22Rv1 (cell line): ENCODE results near the gene FAM210A.
"Not testable (repeated sequence)": the region's sequence is repeated elsewhere in the genome, so short reads cannot be mapped to it uniquely, and the experiment has no call there.

Experiments used
- H3K27ac ChIP-seq: fragments of 450-650 bp; 2 replicates; pipeline ENCODE4 v1.5.1; 2017
- ZFX ChIP-seq: fragments of 450-650 bp; IDR thresholded peaks from 2 replicates; pipeline ENCODE4 v1.6.1; 2017; ENCODE audit warnings: antibody characterized with exemption, borderline replicate concordance
- TF ChIP-seq, protein P1 (sequence below): fragments of 450-650 bp; IDR thresholded peaks from 2 replicates; pipeline ENCODE4 v1.5.1; 2017; ENCODE audit warnings: mild to moderate bottlenecking

Gene FAM210A

DNA sequence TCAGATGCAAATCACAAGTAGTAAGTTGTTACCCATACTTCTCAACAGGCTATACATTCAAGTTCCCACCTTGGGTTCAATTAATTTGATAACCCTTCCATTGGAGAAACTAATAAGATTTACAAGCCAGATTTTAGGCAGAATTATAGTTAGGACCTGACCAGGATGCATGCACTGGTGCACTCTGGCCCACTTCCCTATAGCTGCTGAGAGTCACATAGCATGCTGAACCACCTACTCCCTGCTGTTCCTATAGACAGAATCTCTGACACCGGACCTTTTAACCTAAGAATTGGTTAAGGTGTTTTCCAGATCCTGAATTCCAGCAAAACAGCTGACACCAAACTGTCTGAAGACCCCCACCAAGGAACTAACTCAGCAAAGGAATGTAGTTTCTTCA, 26.2 kb downstream of the FAM210A start:
- TF ChIP-seq ZFX = no peak
- TF ChIP-seq, protein P1, sequence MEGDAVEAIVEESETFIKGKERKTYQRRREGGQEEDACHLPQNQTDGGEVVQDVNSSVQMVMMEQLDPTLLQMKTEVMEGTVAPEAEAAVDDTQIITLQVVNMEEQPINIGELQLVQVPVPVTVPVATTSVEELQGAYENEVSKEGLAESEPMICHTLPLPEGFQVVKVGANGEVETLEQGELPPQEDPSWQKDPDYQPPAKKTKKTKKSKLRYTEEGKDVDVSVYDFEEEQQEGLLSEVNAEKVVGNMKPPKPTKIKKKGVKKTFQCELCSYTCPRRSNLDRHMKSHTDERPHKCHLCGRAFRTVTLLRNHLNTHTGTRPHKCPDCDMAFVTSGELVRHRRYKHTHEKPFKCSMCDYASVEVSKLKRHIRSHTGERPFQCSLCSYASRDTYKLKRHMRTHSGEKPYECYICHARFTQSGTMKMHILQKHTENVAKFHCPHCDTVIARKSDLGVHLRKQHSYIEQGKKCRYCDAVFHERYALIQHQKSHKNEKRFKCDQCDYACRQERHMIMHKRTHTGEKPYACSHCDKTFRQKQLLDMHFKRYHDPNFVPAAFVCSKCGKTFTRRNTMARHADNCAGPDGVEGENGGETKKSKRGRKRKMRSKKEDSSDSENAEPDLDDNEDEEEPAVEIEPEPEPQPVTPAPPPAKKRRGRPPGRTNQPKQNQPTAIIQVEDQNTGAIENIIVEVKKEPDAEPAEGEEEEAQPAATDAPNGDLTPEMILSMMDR = no peak
- no peak overlapping the region for H3K27ac ChIP-seq

DNA sequence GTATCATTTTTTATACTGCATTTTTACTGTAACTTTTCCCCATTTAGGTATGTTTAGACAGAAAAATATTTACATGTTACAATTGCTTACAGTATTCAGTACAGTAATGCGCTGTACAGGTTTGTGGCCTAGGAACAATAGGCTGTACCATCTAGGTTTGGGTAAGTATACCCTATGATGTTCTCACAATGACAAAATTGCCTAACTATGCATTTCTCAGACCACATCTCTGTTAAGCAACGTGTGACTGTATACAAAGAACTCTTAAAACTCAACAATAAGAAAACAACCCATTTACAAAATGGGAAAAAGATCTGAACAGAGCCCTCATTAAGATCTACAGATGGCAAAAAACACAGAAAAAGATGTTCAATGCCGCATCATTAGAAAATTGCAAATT, 29.4 kb downstream of the FAM210A start:
- TF ChIP-seq, protein P1 = no peak
- TF ChIP-seq ZFX = no peak
- H3K27ac ChIP-seq = no peak overlapping the region

DNA sequence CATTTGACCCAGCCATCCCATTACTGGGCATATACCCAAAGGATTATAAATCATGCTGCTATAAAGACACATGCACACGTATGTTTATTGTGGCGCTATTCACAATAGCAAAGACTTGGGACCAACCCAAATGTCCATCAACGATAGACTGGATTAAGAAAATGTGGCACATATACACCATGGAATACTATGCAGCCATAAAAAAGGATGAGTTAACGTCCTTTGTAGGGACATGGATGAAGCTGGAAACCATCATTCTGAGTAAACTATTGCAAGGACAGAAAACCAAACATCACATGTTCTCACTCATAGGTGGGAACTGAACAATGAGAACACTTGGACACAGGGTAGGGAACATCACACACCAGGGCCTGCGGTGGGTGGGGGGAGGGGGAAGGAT, 31.0 kb downstream of the FAM210A start:
- not testable (repeated sequence) for H3K27ac ChIP-seq

DNA sequence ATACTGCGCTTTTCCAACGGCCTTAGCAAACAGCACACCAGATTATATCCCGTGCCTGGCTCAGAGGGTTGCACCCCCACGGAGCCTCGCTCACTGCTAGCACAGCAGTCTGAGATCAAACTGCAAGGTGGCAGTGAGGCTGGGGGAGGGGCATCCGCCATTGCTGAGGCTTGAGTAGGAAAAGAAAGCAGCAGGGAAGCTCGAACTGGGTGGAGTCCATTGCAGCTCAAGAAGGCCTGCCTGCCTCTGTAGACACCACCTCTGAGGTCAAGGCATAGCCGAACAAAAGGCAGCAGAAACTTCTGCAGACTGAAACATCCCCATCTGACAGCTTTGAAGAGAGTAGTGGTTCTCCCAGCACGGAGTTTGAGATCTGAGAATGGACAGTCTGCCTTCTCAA, 36.3 kb downstream of the FAM210A start:
- not testable (repeated sequence) for H3K27ac ChIP-seq

DNA sequence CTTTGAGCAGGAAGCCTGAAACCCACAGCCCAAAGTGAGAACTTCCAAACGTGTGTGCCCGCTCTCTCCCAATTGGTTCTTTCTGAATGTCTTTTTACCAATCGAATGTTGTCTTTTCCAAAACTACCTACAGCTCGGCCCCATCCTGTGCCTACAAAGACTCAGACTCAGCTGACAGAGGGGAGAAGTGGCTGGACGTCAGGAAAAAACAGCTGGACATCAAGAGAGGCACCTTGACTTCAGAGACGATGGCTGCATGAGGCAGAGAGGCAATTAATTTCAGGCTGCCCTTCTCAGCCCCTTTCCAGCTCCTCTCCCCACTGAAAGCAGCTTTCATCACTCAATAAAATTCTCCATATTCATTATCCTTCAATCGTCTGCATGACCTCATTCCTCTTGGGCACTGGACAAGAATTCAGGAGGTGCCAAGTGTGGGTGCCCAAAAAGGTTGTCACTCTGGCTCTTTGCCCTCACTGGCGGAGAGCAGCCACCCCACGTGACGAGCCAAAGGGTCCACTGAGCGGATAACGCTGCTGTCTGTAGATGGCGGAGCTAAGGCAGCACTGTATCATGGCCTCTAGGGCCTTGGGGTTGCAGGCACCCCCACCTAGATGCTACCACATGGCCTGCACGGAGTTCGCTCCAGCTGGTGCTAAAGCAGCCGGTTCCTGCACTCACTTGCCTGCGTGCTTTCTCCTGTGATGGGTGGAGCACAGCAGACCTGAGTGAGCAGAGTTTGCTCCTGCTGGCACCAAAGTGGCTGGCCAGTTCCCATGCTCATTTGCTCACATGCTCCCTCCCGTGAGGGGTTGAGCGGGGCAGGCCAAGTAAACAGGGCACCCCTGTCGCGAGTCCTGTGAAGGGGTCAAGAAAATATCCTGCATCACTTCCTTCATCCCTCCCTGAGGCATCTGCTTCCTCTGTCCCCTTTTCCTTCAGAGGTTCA, 37.9 kb downstream of the FAM210A start:
- TF ChIP-seq ZFX = no peak
- TF ChIP-seq, protein P1 = no peak
- H3K27ac ChIP-seq = no peak overlapping the region

DNA sequence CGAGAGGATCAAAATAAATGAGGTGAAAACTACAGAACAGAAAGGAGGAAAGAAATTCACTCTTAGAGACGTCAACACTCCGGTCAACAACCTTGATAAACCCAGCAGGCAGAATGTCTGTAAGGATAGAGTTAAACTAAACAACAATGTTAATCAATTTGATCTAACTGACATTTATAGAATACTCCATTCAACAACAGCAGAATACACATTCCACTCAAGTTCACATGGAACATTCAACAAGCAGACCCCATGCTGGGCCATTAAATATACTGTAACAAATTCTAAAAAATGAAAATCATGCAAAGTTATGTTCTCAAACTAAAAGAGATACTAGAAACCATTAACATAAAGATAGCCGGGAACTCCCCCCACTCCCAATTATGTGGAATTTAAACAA, 41.8 kb downstream of the FAM210A start:
- H3K27ac ChIP-seq = no peak overlapping the region
- TF ChIP-seq, protein P1 = no peak
- no peak for TF ChIP-seq ZFX

DNA sequence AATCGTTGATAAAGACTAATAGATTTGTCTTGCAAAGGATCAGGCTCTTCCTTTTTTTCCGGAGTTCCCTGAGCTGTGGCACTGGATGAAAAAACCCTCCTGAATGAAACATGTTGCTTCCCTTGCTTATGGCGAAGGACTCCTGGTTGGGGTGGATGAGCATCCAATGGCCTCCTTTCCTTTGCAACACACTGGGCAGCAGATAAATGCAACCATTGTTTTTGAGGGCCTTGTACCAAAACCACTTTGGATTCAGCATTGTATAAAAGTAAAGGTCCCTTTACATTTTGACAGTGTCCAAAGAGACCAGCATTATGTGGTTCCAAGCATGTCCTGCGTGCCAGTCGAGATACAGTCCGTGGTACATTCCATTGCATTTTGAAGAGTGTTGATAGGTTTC, 44.7 kb downstream of the FAM210A start:
- TF ChIP-seq, protein P1 = no peak
- no peak for TF ChIP-seq ZFX
- H3K27ac ChIP-seq = no peak overlapping the region

DNA sequence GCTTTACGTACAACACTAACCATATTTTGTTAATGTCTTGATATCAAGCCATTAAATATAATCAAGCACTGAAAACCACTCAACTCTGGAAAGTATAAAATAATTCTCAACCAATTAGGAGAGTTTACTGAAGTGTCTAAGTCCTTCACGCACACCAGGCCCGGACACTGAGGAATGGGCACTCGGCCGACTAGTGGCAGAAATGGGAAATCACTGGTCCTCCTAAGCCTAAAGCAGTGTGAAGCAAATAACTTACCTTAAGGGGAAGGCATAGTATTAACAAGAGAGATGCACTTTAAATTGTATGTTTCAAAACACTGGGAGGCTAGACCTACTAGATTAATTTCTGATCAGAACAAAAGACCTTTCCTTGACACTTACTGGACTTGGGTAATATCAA, 45.7 kb downstream of the FAM210A start:
- TF ChIP-seq ZFX = no peak
- TF ChIP-seq, protein P1 = peak; percentile 78
- H3K27ac ChIP-seq = no peak overlapping the region

DNA sequence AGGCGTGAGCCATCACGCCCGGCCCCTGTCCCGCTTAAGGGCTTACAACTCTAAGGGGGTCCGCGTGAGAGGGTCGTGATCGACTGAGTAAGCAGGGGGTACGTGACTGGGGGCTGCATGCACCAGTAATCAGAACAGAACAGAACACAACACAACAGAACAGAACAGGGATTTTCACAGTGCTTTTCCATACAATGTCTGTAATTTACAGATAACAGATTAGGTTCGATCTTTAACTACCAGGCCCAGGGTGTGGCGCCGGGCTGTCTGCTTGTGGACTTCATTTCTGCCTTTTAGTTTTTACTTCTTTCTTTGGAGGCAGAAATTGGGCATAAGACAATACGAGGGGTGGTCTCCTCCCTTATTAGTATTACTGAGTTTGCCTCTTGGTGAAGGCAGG, 49.0 kb downstream of the FAM210A start:
- H3K27ac ChIP-seq = not testable (repeated sequence)
